Stimulated activated CD4-positive, alpha-beta T cell treated with anti-CD3 and anti-CD28 coated beads, Interleukin-2, amount 100 ng/mL, for 24 hours (primary cell): ENCODE data around the gene HIPK2.
A peak's percentile ranks its signal among the peaks of the same experiment; 100 is the strongest.
"Not testable (repeated sequence)": the region's sequence is repeated elsewhere in the genome, so short reads cannot be mapped to it uniquely, and the experiment has no call there.

Source experiments
- DNase-seq, 2 donors: peaks; one replicate each; pipeline ENCODE4 v3.0.0-alpha.2; 2020

Gene HIPK2

DNA sequence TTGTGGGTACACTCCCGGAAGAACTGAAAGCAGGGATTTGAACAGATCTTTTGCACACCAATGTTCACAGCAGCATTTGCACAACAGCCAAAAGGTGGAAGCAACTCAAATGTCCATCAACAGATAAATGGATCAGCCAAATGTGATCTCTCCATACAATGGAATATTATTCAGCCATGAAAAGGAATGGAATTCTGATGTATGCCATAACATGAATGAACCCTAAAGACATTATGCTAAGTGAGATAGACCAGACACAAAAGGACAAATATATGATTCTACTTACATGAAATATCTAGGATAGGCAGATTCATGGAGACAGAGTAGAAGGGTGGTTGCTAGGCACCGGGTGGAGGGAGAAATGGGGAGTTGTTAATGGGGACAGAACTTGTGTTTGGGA, 217.6 kb downstream of the HIPK2 start:
- DNase-seq: no peak

- no peak for DNase-seq
These were observed 218.3 kb downstream of the HIPK2 start for GRCh38 chr7:139559364-139560105.

DNA sequence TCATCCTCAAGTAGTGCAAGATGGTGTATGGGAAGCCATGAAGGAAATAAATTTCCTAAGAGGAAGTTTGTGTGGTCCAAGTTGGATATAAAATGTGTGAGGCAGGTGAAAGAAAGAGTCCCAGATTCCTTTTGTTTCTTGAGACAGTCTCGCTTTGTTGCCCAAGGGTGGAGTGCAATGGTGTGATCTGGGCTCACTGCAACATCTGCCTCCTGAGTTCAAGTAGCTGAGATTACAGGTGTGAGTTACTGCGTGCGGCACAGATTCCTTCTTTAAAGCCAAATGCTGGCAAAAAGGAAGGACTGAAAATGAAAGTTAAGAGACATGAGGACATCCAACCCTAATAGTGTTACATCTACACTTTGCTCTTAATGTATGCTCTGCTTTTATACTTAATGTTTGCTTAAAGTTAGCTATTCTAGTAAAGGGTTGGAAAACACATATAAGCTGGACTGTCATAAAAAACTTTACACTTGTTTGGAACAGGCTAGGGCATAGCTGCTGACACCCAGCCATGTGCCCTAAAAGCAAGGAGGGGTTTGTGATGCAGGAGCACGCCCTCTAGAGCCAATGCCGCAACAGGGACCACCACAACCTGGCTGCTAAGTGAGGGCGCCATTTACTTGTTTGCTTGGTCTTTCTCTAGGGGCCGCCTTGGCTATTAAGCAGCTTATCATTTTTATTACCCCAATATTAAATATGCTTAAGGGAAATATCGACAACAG, 219.8 kb downstream of the HIPK2 start:
- DNase-seq: no peak

- DNase-seq: not testable (repeated sequence)
These were observed 223.7 kb downstream of the HIPK2 start for GRCh38 chr7:139553991-139554700.

- DNase-seq: no peak
These were observed 229.3 kb downstream of the HIPK2 start for GRCh38 chr7:139548302-139549028.

DNA sequence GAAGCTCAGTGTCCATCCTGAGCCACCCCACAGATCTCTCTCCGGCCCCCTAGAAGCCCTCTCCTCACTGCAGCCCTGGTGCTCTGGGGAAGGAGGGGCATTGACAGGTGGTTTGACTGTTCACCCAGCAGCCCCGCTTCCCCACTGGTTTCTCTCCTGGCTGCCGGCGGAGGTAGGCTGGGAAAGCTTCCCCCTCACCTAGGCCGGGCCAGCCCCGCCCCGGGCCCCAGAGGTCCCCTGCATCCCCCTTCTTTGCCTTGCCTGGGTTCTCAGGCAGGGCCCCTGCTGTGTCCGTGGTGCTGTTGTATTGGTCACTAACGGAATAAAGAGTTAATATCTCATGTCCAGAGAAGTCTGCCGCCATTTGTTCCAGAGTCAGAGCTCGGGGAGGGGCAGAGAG, 233.2 kb downstream of the HIPK2 start:
- DNase-seq: no peak

DNA sequence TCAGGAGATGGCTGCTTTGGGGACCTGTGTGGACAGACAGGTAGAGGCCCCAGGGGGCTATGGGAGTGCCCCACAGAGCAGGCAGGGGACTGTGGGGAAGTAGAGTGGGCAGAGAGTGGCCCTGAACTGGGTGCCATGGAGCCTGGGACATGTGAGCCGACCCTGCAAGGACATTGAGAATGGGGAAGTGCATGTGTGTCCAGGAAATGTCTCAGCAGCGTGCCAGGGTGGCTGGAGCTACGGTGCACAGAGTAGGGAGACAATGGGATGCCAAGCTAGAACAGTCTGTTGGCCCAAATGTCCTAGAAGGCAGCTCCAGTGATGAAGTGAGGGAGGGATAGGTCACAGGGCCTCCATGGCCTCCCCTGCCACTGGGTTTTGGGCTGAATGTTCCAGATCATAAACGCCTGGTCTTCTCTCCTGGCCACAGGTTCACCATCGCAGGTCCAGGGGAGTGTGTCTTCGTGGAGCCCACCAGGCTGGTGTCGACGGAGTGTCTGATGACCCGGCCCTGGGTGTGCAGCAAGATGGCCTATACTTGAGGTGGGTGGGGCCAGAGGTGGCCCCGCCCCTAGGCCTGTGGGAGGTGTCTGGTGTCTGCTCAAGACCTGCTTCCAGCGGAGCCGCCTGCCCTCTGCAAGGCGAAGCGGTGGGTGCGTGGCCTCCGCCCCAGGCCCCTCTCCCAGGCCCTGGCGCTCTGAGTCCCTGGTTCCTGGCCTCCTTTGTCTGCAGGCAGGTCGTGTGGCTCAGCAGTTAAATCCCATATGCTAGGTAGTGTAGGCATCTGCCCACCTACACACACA, 233.8 kb downstream of the HIPK2 start:
- DNase-seq: peak in 1 of 2 donors; percentile 24

DNA sequence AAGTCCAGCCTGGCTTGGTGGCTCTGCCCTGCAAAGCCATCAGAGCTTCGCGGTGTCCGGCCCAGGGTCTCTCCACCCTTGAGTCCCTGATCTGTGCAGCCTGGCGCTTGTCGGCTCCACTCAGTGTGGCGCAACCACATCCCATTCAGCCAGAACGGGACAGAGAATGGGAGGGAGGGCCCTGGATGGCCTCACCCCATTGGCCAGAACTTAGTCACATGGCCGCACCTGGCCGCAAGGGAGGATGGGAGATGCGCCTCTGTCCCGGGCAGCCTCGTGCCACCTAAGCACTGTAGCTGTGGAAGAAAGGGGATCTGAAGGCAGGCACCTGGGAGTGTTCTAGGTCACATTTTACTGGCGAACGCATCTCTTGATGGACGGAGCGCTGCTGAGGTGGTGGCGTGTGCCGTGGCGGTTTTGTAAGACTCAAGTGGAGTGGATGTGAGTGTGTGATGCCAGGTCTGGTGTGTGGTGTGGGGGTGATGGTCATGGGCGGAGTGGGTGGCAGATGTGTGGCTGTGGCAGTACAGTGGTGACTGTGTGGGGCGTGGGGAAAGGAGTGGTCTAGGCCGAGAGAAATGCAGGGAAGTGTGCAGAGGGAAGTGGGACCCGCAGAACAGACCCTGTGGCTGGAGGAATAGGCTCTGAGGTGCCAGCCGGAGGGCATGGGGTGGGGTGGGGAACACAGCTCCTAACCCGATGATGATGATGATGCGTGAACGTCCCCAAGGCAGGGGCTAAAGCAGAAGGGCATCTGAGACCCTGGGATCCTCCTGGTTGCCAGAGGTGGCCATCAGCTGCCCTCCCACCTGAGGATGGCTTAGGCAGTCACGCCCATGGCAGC, 235.3 kb downstream of the HIPK2 start:
- DNase-seq: no peak

DNA sequence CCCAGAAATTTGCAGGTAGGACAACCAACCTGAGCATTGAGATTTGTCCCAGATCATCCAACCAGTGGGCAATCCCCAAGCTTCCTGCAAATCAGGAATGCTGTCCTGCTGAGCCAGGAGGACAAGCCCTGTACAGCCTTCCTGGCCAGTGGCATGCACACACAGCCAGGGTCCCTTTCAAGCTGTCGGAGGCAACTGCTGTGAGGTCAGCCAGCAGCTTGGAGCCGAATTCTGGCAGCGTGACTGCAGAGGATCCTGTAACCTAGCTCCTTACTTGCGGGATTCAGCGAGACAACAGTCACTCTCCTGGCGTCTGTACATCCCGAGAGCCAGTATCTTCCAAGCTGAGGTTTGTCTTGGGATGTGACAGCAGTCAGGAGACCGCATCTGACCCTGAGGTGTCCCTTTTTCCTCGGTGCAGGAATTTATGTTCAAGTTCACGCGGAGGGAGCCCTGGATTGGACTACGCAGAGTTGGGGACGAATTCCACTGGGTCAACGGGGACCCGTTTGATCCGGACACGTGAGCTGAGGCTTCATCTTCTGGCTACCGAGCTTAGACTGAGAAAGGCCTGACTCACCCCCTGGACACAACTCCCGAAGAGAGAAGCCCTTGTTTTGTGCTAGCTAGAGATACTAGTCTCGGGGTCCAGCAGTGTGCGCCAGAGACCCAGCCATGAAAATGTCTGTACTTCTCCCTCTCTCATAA, 236.0 kb downstream of the HIPK2 start:
- DNase-seq: no peak

DNA sequence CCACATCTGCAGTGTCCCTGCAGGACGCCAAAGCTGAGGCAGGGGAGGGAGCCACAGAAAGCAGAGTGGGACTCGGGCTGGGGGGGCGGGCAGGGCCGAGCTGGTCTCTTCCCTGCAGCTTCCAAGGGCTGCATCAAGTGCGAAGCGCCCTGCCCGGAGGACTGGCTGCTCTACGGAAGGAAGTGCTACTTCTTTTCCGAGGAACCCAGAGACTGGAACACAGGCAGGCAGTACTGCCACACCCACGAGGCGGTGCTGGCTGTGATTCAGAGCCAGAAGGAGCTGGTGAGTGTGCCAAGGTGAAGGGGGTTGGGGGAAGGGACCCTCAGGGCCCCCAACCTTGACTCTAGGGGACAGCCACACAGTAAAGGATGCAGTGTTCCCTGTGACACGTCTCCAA, 237.6 kb downstream of the HIPK2 start:
- DNase-seq: no peak

DNA sequence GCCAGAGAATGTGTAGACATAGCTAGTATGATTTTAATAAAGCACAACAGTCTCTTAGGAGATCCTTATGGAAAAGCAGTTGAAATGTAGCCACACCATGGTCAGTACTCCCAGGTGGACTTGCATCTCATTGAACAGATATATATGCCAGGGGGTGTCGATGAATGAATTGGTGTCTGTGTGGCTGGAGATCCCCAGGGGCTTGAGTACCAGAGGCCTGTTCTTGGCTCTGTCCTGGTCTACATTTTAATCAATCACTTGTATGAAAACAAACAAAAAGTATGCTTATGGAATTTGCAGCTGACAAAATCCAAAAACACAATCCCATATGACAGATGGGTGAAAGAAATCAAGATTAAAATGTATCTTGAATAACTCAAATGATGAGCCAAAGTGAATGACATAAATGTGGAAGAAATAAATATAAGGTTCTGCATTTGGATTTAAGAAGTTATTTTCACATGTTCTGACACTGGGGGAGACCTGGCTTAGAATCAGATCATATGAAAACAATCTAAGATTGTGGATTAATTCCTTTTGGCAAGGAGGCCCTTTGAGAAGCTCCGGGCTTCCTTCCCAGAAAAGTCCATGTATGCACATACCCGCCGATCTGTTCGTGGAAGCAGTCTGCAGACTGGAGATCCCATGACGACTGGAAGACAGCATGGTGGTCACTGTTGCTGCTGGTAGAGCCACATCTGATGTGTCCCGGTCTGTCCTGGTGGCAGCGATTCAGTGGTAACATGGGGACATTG, 238.7 kb downstream of the HIPK2 start:
- no peak for DNase-seq

DNA sequence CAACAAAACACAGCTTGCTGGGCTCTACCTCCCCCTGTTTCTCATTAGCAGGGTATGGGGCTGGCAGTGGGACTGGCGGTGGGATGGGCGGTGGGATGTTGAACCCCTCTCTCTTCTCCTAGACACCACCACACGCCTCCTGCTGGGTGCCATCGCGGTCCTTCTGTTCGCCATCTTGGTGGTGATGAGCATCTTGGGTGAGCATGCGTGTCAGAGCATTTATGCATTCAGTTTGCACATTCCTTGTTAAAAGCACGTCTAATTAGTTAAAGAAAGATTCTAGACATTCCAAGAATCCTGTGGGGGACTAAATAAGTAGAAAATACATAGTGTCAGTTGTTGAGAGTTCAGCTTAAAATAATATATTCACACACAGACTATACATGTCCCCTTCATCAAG, 241.6 kb downstream of the HIPK2 start:
- no peak for DNase-seq

DNA sequence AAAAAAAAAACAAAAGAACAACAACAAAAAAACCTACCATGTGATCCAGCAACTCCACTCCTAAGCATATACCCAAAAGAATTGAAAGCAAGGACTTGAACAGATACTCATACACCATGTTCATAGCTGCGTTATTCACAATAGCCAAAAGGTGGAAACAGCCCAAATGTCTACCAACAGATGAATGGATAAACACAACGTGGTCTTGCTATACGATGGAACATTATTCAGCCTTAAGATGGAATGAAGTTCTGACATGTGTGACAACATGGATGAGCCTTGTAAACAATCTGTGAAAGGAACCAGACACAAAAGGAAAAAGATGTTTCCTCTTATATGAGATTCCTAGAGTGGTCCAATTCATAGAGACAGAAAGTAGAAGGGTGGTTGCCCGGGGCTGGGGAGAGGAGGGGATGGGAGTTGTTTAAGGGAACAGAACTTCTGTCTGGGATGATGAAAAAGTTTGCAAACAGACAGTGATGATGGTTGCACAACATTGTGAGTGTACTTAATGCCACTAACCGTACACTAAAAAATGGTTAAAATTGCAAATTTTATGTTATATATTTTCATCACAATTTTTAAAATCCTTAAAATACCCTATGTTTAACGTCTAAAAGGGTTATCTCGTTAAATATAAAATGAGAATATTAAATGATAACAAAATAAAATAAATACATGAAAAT, 242.7 kb downstream of the HIPK2 start:
- DNase-seq: no peak

- DNase-seq: no peak
These were observed 243.7 kb downstream of the HIPK2 start for GRCh38 chr7:139534096-139534495.

- no peak for DNase-seq
These were observed 245.1 kb downstream of the HIPK2 start for GRCh38 chr7:139532636-139533155.

DNA sequence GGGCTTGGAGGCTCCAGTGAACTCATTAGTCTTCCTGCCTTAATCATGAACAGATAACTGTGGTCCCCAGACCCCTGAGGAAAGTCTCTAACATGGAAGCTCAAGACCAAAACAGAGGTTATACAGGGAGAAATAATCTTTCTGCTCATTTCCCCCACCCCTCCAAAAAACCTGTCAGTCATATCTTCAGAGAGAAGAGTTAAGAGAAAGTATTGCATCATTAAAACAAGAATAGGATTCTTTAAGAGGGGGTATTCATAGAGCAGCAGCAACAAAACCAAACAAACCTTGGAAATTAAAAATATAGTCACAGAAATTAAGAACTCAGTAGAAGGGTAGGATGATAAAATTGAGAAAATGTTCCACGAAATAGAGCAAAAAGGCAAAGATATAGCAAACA, 246.7 kb downstream of the HIPK2 start:
- no peak for DNase-seq

- DNase-seq: no peak
These were observed 250.9 kb downstream of the HIPK2 start for GRCh38 chr7:139526578-139527544.

GRCh38 chr7:139525750-139526149, 252.0 kb downstream of the HIPK2 start:
- no peak for DNase-seq
